HG03175 (cell line): ENCODE measurements around the gene TMEM222.
A peak's percentile ranks its signal among the peaks of the same experiment; 100 is the strongest.
"Not testable (repeated sequence)": the region's sequence is repeated elsewhere in the genome, so short reads cannot be mapped to it uniquely, and the experiment has no call there.

ENCODE experiments used
- ATAC-seq: cut with Tn5 transposase; IDR thresholded peaks from one replicate; pipeline ENCODE4 v1.9.1; 2021; ENCODE audit warnings: mild to moderate bottlenecking, moderate library complexity; ENCODE audit not compliant: unreplicated experiment

TMEM222 gene

GRCh38 chr1:27321813-27322568, at the start of gene TMEM222:
TSS of gene TMEM222 (plus strand) at chr1:27322163. CDS start at chr1:27322198, 35 bp downstream.
- ATAC-seq, result peak; percentile 94

- ATAC-seq, result no peak
Measured at GRCh38 chr1:27274204-27274603, 47.8 kb upstream of the TMEM222 start.

GRCh38 chr1:27275696-27276095, 46.3 kb upstream of the TMEM222 start:
- ATAC-seq, result no peak

- no peak for ATAC-seq
Measured at GRCh38 chr1:27284425-27285273, 37.3 kb upstream of the TMEM222 start.

- ATAC-seq, result no peak
Measured at GRCh38 chr1:27285274-27285660, 36.7 kb upstream of the TMEM222 start.

- not testable (repeated sequence) for ATAC-seq
Measured at GRCh38 chr1:27285821-27286220, 36.1 kb upstream of the TMEM222 start.

GRCh38 chr1:27289125-27289524, 32.8 kb upstream of the TMEM222 start:
- not testable (repeated sequence) for ATAC-seq

GRCh38 chr1:27290581-27290980, 31.4 kb upstream of the TMEM222 start:
- no peak for ATAC-seq

GRCh38 chr1:27292106-27292505, 29.9 kb upstream of the TMEM222 start:
- ATAC-seq, result no peak

GRCh38 chr1:27293915-27294314, 28.0 kb upstream of the TMEM222 start:
- no peak for ATAC-seq

- ATAC-seq, result no peak
Measured at GRCh38 chr1:27296773-27297291, 25.1 kb upstream of the TMEM222 start.

GRCh38 chr1:27297903-27298302, 24.1 kb upstream of the TMEM222 start:
- ATAC-seq, result no peak

- ATAC-seq, result no peak
Measured at GRCh38 chr1:27298632-27299384, 23.2 kb upstream of the TMEM222 start.

- no peak for ATAC-seq
Measured at GRCh38 chr1:27299385-27300271, 22.3 kb upstream of the TMEM222 start.

- peak; percentile 61 for ATAC-seq
Measured at GRCh38 chr1:27300341-27301051, 21.5 kb upstream of the TMEM222 start.

GRCh38 chr1:27301052-27301422, 20.9 kb upstream of the TMEM222 start:
- no peak for ATAC-seq

- ATAC-seq, result no peak
Measured at GRCh38 chr1:27301582-27302199, 20.3 kb upstream of the TMEM222 start.

- no peak for ATAC-seq
Measured at GRCh38 chr1:27302612-27303011, 19.4 kb upstream of the TMEM222 start.

- no peak for ATAC-seq
Measured at GRCh38 chr1:27303509-27303908, 18.5 kb upstream of the TMEM222 start.
